ENCODE data around the gene TMEM242.

DNA sequence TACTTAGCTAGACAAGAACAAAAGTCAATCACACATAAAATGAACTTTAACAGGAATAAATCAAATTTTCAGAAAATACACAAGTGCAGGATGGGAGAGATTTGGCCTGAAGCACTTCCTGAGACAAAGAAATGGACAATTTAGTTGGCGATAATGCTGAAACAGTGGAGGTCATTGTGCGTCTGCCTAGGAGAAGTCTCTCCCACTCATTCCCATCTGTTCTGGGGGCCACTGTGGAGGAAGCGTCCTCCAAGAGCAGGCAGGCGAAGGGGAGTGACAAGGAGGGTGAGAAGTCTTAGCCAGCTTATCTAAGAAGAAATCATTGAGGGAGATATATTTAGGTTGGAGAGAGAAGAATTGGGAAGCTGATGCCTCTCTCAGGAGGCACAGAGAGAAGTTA, 10.2 kb upstream of the TMEM242 start:
- TF ChIP-seq POLR2A (IDR thresholded peaks at IDR 0.05), result no peak
- TF ChIP-seq, protein P1, sequence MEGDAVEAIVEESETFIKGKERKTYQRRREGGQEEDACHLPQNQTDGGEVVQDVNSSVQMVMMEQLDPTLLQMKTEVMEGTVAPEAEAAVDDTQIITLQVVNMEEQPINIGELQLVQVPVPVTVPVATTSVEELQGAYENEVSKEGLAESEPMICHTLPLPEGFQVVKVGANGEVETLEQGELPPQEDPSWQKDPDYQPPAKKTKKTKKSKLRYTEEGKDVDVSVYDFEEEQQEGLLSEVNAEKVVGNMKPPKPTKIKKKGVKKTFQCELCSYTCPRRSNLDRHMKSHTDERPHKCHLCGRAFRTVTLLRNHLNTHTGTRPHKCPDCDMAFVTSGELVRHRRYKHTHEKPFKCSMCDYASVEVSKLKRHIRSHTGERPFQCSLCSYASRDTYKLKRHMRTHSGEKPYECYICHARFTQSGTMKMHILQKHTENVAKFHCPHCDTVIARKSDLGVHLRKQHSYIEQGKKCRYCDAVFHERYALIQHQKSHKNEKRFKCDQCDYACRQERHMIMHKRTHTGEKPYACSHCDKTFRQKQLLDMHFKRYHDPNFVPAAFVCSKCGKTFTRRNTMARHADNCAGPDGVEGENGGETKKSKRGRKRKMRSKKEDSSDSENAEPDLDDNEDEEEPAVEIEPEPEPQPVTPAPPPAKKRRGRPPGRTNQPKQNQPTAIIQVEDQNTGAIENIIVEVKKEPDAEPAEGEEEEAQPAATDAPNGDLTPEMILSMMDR (IDR thresholded peaks at IDR 0.05 in 4 of 5, conservative IDR thresholded peaks at IDR 0.05 in 1 of 5), result no peak
